C1 segment of cervical spinal cord (tissue), 14 donors: ENCODE data around the gene GADD45GIP1.
"Not testable (repeated sequence)": the region's sequence is repeated elsewhere in the genome, so short reads cannot be mapped to it uniquely, and the experiment has no call there.

Source experiments
- DNase-seq, 14 donors: peaks; one replicate each; lab custom pipeline; 2025; lab: John Stamatoyannopoulos, UW

The GADD45GIP1 gene

DNA sequence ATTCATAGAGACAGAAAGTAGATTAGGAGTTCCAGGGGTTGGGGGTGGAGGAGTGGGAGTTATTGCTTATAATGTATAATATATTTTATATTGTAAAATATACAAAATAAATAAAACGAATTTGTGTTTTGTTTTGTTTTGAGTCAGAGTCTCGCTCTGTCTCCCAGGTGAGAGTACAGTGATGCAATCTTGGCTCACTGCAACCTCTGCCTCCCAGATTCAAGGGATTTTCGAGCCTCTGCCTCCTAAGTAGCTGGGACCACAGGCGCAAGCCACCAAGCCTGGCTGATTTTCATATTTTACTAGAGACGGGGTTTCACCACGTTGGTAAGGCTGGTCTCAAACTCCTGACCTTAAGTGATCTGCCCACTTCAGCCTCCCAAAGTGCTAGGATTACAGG, 2.5 kb upstream of the GADD45GIP1 start:
- no peak for DNase-seq

DNA sequence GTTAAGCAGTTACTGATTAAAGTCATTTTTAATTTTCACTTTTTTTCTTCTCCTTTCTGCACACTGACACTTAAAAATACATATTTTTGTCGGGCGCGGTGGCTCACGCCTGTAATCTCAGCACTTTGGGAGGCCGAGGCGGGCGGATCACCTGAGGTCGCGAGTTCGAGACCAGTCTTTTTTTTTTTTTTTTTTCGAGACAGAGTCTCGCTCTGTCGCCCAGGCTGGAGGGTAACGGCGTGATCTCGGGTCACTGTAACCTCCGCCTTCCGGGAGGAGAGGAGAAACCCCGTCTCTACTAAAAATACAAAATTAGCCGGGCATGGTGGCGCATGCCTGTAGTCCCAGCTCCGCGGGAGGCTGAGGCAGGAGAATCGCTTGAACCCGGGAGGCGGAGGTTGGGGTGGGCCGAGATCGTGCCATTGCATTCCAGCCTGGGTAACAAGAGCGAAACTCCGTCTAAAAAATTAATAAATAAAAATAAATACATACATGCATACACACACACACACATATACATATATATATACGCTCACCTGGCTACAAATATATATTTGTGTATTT, 448 bp upstream of the GADD45GIP1 start:
- not testable (repeated sequence) for DNase-seq

DNA sequence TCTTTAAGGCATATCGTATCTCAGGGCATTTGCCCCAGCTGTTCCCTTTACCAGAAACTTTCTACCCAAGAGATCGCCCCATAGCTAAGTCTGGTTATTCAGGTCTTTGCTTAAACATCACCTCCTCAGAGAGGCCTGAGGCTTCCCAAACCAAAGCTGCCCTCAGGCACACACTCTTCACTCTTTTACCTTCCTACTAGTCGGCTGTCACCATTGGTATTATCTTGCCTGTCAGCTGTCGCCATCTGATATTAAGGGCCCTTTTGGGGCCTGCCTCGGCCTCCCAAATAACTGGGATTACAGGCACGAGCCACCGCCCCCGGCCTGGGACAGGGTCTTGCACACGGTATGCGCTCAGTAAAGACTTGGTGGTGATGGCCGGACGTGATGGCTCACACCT, 1.0 kb downstream of the GADD45GIP1 start:
- no peak for DNase-seq

DNA sequence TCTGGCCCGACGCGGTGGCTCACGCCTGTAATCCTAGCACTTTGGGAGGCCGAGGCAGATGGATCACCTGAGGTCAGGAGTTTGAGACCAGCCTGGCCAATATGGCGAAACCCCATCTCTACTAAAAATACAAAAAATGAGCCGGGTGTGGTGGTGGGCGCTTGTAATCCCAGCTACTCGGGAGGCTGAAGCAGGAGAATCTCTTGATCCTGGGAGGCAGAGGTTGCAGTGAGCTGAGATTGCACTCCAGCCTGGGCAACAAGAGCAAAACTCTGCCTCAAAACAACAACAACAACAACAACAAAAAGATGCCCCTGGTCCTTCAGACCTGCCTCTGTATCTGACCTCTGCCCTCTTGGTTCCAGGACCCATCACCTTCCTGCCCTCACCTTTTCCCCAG, 1.4 kb downstream of the GADD45GIP1 start:
- DNase-seq, result not testable (repeated sequence)

DNA sequence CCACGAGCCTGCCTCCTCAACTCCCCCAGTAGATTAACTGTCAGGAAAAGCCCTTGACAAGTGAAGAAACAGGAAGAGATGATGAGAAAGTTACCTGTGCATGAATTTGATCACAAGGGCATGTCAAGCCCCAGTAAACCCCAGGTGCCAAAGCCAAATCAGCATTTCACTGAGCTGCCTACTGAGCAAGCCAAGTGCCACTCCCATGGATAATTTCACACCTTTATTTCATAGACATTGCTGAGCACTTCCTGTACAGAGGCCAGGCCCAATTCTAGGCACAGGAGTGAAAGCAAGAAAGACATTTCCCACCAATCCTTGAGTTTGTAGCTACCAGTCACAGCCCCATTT, 2.4 kb downstream of the GADD45GIP1 start:
- DNase-seq, result no peak

DNA sequence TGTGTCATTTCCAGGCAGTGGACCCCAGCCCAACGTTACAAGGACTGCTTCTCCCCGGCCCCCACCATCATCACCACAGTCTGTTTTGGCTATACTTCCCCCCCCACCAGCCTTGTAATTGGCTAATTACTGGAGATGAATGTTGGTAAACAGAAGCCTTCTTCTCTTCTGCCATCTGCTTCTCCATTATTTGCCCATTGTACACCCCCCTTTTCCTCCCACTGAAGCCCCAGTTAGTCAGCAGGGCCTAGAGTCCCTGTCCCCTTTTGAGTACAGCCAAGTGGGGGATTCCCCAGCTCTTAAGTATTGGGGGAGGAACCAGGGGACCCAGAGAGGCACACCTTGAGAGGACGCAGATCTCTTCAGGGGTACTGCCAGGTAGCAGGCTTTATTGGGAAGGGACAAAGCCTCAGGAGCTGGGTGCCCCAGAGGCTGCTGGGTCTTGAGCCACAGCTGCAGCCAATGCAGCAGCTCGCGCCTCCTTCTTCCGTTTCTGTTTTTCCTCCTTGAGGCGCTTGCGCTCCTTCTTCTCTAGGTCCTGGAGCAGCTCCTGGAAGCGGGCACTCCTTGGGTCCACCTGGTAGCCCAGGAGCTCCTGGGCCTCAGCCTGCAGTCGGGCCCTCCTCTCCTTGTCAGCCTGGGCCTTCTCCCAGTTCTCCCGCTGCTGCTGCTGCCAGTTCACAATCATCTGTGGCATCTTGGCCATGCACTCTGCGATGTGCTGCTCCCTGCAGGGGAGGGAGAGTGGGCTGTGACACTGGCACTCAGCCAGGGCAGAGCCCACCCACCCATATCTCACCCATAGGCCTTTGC, 3.0 kb downstream of the GADD45GIP1 start:
- peak in 1 of 14 donors; percentile 35 for DNase-seq

DNA sequence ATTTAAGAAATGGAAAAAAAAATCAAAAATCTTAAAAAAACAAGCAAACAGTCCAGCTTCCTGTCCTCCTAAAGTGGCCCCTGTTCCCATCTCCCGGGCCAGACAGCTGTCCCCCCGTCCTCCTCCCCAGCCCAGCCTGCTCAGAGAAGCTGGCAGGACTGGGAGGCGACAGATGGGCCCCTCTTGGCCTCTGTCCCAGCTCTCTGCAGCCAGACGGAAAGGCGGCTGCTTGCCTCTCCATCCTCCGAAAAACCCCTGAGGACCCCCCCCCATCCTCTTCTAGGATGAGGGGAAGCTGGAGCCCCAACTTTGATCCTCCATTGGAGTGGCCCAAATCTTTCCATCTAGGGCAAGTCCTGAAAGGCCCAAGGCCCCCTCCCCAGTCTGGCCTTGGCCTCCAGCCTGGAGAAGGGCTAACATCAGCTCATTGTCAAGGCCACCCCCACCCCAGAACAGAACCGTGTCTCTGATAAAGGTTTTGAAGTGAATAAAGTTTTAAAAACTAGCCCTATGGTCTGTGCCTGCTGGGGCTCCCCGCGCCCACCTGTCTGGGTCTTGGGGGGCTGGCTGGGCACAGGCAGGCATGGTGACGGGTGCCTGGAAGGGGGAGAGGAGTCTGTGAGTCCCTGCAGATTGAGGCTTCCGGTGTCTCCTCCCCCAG, 3.8 kb downstream of the GADD45GIP1 start:
- peak in 10 of 14 donors; percentile 21 to 86 (median 38) for DNase-seq

DNA sequence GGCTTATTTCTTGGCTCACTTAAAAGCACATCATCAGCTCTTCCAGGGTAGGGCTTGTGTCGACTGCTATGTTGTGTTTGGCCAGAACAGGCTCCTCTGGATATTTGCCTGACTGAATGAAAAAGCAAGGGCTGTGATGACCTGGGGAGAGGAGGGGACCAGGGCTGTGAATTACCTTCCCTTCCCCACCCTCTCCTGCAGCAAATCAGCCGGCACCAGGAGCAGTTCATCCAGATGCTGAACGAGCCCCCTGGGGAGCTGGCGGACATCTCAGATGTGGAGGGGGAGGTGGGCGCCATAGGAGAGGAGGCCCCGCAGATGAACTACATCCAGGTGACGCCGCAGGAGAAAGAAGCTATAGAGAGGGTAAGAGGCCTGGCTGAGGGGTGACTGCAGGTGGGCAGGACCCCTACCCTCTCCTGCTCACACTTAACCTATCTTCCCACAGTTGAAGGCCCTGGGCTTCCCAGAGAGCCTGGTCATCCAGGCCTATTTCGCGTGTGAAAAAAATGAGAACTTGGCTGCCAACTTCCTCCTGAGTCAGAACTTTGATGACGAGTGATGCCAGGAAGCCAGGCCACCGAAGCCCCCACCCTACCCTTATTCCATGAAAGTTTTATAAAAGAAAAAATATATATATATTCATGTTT, 4.4 kb downstream of the GADD45GIP1 start:
- DNase-seq, result peak in 2 of 14 donors; percentile 47 to 86

DNA sequence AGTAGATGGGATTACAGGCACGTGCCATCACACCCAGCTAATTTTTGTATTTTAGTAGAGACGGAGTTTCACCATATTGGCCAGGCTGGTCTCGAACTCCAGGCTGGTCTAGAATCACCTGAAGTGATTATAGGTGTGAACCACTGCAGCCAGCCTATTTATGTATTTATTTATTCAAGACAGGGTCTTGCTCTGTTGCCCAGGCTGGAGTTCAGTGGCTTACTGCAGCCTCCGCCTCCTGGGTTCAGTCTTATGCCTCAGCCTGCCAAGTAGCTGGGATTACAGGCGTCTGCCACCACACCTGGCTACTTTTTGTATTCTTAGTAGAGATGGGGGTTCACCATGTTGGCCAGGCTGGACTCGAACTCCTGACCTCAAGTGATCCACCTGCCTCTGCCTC, 5.0 kb downstream of the GADD45GIP1 start:
- not testable (repeated sequence) for DNase-seq

DNA sequence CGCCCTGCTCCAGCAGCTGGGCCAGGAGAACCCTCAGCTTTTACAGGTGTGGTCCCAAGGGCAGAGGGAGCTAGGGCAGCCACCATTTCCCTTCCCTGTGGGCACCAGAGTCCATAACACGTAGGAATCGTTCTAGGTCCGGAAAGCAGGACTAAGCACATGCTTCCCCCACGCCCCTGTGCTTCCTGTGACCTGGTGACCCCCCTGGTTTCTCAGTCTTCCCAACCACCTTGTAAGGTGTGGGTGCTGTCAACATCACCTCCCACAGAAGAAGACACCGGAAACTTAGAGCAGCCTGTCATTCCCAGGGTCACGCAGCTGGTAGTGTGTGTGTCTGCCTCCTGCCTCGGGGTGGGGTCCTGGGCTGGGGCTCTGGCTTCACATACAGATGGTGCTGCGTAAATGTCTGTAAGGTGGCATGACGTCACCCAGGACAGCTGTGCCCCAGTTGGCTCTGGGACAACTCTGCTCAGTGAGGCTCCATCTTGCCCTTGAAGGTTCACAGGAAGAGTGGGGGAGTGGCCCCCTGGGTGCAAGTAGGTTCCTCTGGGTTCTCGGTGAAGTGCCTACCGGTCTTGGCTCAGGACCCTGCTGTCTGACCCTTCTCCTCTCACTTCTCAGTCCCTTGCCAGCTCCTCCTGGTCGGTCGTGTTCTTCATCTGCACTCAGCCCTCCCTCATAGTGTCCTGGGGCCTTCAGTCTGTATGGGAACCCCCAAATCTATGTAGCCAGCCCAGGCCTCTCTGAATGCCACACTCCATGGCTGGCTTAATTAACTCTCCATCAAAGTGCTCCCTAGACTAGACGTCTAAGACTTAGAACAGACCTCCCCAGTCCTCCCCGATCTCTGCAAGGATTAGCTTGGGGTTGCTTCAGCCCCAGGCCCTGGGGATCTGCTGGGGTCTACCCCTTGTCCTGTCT, 7.4 kb downstream of the GADD45GIP1 start:
- DNase-seq, result no peak

DNA sequence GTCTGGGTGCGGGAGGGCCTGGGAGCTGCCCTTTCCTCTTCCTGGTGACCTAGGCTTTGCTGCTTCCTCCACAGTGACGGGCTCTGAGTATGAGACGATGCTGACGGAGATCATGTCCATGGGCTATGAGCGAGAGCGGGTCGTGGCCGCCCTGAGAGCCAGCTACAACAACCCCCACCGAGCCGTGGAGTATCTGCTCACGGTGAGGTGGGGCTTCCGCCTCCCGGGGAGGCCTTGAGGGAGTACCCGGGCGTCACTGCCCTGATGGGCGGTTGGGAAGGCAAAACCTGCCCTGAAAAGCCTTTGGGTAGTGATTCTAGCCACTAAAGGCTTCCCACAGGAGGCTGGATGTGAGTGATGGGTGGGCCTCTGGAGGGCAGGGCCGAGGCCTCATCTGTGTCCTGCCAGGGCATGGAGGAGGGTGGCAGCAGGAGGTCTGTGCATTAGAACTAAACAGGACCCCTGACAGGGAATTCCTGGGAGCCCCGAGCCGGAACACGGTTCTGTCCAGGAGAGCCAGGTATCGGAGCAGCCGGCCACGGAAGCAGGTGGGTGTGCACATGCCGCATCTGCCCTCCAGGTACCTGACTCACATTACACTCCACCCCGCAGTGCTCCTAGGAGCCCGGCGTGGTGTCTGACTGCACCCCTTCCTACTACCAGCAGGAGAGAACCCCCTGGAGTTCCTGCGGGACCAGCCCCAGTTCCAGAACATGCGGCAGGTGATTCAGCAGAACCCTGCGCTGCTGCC, 8.2 kb downstream of the GADD45GIP1 start:
- DNase-seq, result no peak

DNA sequence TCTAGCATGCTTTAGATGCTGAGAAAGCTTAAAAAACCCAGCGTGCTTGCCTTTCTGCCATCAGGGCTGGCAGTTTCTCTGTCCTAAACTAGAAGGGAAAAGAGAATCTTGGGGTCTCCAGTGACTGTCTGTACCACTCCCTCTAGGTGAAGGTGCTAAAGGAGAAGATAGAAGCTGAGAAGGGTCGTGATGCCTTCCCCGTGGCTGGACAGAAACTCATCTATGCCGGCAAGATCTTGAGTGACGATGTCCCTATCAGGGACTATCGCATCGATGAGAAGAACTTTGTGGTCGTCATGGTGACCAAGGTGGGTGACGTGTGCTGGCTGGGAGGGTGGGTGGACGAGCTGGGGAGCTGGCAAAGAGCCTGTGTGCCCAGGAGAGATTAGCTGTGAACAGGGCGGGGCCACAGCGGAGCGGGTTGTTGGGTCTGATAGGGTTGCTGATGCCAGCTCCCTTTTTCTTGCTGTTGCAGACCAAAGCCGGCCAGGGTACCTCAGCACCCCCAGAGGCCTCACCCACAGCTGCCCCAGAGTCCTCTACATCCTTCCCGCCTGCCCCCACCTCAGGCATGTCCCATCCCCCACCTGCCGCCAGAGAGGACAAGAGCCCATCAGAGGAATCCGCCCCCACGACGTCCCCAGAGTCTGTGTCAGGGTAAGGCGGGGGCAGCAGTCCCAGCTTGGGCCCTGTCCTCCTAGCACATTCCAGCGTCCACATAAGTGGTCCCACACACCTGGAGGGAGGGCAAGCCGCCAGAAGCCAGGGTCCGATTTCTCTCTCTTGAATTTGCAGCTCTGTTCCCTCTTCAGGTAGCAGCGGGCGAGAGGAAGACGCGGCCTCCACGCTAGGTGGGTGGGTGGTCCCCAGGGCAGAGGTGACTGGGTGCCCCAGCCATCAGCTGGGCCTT, 9.1 kb downstream of the GADD45GIP1 start:
- DNase-seq, result no peak

DNA sequence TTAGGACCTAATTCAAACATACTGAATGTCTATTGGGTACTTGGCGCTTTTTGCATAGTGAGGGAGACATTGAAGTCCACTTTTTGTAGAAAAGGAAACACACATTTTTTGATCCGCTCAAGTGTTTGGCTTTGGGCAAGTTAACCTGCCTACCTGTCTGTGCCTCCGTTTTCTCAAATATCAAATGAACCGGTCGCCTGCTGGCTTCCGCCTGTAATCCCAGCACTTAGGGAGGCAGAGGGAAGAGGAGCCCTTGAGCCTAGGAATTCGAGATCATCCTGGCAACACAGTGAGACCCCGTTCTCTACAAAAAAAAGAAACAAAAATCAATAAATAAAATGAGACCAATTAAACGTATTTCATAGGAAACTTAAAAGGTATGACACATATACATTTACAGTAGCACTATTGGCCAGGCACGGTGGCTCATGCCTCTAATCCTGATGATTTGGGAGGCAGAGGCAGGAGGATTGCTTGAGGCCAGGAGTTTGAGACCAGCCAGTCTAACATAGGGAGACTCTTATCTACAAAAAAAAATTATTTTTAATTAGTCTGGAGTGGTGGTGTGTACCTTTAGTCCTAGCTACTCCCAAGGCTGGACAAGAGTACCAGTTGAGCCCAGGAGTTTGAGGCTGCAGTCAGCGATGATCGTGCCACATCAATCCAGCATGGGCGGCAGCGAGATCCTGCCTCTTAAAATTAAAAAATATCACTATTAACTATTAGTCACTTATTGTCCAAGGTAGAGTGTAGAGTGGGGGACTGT, 10.1 kb downstream of the GADD45GIP1 start:
- no peak for DNase-seq

DNA sequence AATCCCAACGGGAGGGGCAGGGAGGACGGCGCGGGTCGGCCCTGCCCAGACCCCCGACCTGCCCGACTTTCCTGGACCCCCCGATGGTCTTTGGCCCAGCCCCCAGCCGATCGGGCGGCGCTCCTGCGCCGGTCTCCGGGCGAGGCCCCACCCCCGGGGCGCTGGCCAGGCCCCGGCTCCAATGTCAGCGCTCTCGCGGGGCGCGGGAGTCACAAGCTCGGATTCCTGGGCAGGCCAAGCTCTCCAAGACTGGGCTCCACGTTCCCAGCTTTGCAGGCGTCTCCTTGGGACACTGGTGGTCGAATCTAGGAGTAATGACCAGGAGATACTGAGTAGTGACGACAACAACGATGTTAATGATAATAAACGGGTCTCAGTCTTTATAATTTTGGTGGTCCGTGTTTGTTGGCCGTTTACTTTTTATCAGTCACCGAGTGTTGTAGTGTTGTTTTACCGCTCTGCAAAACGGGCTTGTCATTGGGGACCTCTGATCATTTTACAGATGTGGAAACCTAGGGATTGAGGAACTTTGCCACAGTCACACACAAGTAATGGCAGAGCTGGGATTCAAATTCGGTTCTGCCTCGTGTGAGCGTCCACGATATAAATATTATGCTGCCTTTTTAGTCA, 10.8 kb downstream of the GADD45GIP1 start:
- peak in 6 of 14 donors; percentile 33 to 70 (median 48) for DNase-seq

DNA sequence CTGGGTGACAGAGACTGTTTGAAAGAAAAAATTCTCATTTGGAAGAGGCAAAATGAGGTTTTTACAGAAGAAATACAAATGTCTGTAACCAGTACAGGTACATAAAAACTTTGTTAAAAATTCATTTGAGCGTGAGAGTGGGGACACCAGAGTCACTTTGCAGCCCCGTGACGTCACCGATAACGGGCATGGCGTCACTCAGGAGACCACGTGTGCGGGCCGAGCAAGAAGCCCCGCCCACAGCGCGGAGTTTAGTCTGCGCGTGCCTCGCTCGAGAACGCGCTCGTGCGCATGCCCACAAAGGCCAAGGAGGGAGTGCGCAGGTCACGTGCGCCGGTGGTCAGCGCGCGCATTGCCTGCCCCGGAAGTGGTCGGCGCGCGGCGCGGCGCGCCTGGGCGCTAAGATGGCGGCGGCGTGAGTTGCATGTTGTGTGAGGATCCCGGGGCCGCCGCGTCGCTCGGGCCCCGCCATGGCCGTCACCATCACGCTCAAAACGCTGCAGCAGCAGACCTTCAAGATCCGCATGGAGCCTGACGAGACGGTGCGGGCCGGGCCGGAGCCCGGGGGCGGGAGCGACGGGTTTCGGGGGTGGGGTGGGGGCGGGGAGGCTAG, 11.4 kb downstream of the GADD45GIP1 start, which contains the start of gene RAD23A:
RAD23A (plus strand) TSS at position 384 of the 613 bp plus-strand sequence; CDS start at position 471, 87 bp downstream.
- peak; percentile 41 to 93 (median 83) for DNase-seq

DNA sequence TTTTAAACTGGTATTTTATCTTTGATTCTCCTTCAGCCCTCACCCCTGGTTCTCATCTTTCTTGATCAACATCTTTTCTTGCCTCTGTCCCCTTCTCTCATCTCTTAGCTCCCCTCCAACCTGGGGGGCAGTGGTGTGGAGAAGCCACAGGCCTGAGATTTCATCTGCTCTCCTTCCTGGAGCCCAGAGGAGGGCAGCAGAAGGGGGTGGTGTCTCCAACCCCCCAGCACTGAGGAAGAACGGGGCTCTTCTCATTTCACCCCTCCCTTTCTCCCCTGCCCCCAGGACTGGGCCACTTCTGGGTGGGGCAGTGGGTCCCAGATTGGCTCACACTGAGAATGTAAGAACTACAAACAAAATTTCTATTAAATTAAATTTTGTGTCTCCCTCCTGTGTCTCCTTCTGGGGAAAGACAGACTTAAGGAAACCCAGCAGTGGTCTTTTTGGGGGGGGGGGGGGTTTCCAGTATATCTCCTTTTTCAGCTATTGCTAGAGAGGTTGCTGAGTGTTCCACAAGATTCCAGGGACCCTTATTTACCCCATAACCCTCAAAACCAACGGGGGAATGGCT, 12.8 kb downstream of the GADD45GIP1 start:
- no peak for DNase-seq

DNA sequence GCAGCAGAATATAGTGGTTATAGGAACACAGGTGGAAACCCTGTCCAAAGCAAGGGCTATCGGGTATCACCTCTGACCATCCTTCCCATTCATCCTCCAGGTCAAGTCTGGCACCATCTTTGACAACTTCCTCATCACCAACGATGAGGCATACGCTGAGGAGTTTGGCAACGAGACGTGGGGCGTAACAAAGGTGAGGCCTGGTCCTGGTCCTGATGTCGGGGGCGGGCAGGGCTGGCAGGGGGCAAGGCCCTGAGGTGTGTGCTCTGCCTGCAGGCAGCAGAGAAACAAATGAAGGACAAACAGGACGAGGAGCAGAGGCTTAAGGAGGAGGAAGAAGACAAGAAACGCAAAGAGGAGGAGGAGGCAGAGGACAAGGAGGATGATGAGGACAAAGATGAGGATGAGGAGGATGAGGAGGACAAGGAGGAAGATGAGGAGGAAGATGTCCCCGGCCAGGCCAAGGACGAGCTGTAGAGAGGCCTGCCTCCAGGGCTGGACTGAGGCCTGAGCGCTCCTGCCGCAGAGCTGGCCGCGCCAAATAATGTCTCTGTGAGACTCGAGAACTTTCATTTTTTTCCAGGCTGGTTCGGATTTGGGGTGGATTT, 13.5 kb downstream of the GADD45GIP1 start:
- DNase-seq, result no peak
